ENCODE measurements around the gene PTPRT. TPM values are rescaled to one million over a fixed set of nuclear protein-coding genes. Genes with fewer than 3 reads are reported as not detected.

The PTPRT gene
- total and polyA plus RNA-seq, 2 of the 13 experiments (the other 11 are each of a cell fraction or from before 2014, with no cell fraction given), result under 0.01 to 0.09 TPM

DNA sequence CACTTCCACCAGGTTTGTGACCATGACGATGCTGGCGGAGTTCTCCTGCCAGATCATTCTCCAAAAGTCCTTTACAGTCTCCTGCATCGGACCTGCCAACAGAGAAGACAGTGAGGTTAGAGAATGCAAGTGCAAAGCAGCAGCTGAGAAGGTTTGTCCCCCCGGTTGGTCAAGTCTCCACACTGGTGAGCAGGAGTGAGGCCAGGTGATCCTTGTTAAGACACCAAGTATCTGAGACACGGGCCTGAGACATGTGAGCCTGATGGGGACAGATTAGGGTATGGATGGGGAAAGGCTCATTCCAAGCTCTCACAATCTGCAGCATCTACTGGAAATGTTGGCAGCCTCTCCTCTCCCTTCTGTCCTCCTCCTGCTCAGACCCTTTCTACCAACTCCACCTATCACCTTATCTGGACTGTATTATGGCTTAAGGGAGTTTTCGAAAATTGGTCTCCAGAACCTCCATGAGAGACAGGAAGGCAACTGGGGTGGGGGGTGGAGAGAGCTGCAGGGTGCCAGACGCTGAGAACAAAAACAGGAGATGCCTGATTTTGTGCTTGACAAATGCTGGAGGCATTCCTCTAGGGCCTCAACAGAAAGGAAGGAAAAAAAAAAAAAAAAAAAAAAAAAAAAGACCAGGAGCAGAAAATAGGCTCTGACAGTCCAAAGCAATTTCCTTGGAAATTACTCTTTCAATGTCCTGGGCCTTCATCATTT, 1071.1 kb downstream of the PTPRT start:
- ATAC-seq (no peak), FAIRE-seq (no peak), DNase-seq (ENCODE audit: low spot score) (no peak)
- no peak overlapping the region for H3K4me3 ChIP-seq (replicated peaks in 1 of 3; ENCODE audit: insufficient read depth in 1 of 3, low read depth in 2 of 3, low read length in 3 of 3)
- no peaks in the 10 kb centered on the region for H3K79me2 ChIP-seq (ENCODE audit: insufficient read depth, low read length)
- intact Hi-C loops (cut with micrococcal nuclease; ENCODE audit: unreplicated experiment) (no loop called here), in situ Hi-C loops (cut with HindIII; ENCODE audit: extremely low pct_ligation_motif_present, low pct_unique_long_range_greater_than_20kb) (no loop called here)
- ChIA-PET POLR2A (no interaction called here), CTCF (ENCODE audit: low intra/inter-chr PET ratio, low total read pairs) (no interaction called here)
- 4% methylated on average over 7 of the region's 7 CpGs for WGBS (ENCODE audit: low lambda C conversion rate)
- H3K36me3 ChIP-seq (replicated peaks in 1 of 2; ENCODE audit: control insufficient read depth in 1 of 2, insufficient read depth in 2 of 2, low read length in 2 of 2), result no peaks in the 10 kb centered on the region
- no peak overlapping the region for H2AFZ ChIP-seq (ENCODE audit: low read length)
- H3K9me3 ChIP-seq (ENCODE audit: low read length), result no peaks in the 10 kb centered on the region
- H3K9ac ChIP-seq (ENCODE audit: insufficient read depth, low read depth, low read length), result no peak overlapping the region
- TF ChIP-seq ZNF569 (CRISPR knock-in tag; IDR thresholded peaks at IDR 0.05; ENCODE audit: borderline replicate concordance), result no peak
- TF ChIP-seq ZNF558 (CRISPR knock-in tag; IDR thresholded peaks at IDR 0.05; ENCODE audit: borderline replicate concordance), result no peak
- TF ChIP-seq ELF1 (CRISPR knock-in tag; IDR thresholded peaks at IDR 0.05), result no peak
- no peak for TF ChIP-seq PCBP2 (optimal IDR thresholded peaks at IDR 0.05; ENCODE audit: low read depth, low read length, poor library complexity, severe bottlenecking)
- TF ChIP-seq ZHX2 (IDR thresholded peaks at IDR 0.05; ENCODE audit: low read depth), result no peak
- TF ChIP-seq ZHX2 (CRISPR knock-in tag; IDR thresholded peaks at IDR 0.05; ENCODE audit: borderline replicate concordance), result no peak
- TF ChIP-seq, protein P1, sequence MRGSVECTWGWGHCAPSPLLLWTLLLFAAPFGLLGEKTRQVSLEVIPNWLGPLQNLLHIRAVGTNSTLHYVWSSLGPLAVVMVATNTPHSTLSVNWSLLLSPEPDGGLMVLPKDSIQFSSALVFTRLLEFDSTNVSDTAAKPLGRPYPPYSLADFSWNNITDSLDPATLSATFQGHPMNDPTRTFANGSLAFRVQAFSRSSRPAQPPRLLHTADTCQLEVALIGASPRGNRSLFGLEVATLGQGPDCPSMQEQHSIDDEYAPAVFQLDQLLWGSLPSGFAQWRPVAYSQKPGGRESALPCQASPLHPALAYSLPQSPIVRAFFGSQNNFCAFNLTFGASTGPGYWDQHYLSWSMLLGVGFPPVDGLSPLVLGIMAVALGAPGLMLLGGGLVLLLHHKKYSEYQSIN (CRISPR knock-in tag; IDR thresholded peaks at IDR 0.05; ENCODE audit: borderline replicate concordance), result no peak
- no peak for TF ChIP-seq ZNF333 (CRISPR knock-in tag; IDR thresholded peaks at IDR 0.05; ENCODE audit: borderline replicate concordance)
- TF ChIP-seq ZSCAN31 (CRISPR knock-in tag; IDR thresholded peaks at IDR 0.05; ENCODE audit: low read depth), result no peak
- TF ChIP-seq ZFP36L1 (CRISPR knock-in tag; IDR thresholded peaks at IDR 0.05), result no peak
- no peak for TF ChIP-seq ZNF331 (CRISPR knock-in tag; IDR thresholded peaks at IDR 0.05)
- TF ChIP-seq, protein P2, sequence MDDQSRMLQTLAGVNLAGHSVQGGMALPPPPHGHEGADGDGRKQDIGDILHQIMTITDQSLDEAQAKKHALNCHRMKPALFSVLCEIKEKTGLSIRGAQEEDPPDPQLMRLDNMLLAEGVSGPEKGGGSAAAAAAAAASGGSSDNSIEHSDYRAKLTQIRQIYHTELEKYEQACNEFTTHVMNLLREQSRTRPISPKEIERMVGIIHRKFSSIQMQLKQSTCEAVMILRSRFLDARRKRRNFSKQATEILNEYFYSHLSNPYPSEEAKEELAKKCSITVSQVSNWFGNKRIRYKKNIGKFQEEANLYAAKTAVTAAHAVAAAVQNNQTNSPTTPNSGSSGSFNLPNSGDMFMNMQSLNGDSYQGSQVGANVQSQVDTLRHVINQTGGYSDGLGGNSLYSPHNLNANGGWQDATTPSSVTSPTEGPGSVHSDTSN (CRISPR knock-in tag; IDR thresholded peaks at IDR 0.05; ENCODE audit: borderline replicate concordance), result no peak
- no peak for TF ChIP-seq MAFG (CRISPR knock-in tag; IDR thresholded peaks at IDR 0.05)
- BruUV-seq (replicated peaks), result no TSS peak
- no peaks in the 10 kb centered on the region for H3K27me3 ChIP-seq (ENCODE audit: control insufficient read depth in 1 of 2, insufficient read depth in 2 of 2, low read length in 2 of 2)
- no peaks in the 10 kb centered on the region for H3K4me1 ChIP-seq (ENCODE audit: insufficient read depth, low read length)
- no peaks in the 10 kb centered on the region for H4K20me1 ChIP-seq (ENCODE audit: insufficient read depth, low read length)
- H3K4me2 ChIP-seq (ENCODE audit: low read depth, low read length), result no peak overlapping the region
- no peak overlapping the region for H3K27ac ChIP-seq (ENCODE audit: extremely low read length, insufficient read depth, low read length)
